Stimulated activated CD4-positive, alpha-beta T cell treated with anti-CD3 and anti-CD28 coated beads, Interleukin-15, amount 100 ng/mL, for 48 hours (primary cell): ENCODE results near the gene OR4F29.
"Not testable (repeated sequence)": the region's sequence is repeated elsewhere in the genome, so short reads cannot be mapped to it uniquely, and the experiment has no call there.

ENCODE experiments used
- DNase-seq, 2 donors: peaks; one replicate each; pipeline ENCODE4 v3.0.0-alpha.2; 2020; ENCODE audit warnings: low read depth in 2 of 2

The OR4F29 gene

GRCh38 chr1:451578-451977, at the start of gene OR4F29:
TSS of gene OR4F29 (minus strand) at chr1:451678. CDS start at chr1:451678, 0 bp downstream.
- not testable (repeated sequence) for DNase-seq
